Measurements from ENCODE around the gene MB.
"Not testable (repeated sequence)": the region's sequence is repeated elsewhere in the genome, so short reads cannot be mapped to it uniquely, and the experiment has no call there.

The MB gene

DNA sequence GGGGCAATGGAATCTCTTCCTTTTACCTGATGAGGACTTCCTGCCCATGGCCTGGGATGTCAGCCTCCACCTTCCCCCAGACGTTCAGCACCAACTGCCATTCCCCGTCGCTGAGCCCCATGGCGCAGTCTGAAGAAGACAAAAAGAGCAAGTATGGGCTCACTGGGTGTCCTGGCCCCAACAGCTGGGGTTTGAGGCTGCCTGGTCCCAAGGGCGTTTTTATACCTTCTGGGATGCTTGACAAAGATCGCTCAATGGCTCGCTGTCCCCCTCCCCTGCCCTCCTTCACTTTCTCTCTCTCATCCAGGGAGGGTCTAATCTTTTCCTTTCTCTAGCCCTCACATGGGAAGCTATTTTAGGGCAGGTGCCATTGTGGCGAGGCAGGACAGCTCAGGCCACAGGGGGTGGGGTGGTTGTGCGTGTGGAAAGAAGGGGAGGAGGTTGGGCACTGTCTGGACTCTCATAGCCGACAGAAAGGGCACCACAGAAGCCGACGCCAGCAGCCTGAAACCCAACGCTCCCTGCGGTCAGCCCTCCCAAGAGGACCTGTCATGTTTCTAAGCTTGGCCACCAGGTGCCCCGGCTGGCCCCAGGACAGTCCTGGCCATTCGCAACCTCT is at the start of gene MB:
Gene MB (minus strand): TSS at position 193 of the 619 bp plus-strand sequence. CDS start 72 bp downstream, at position 121.
- no peak within 1 kb of the TSS for H3K9ac ChIP-seq (ENCODE audit: low read depth in 1 of 2, low read length in 2 of 2)
- H3K4me3 ChIP-seq (ENCODE audit: low read length in 2 of 2), result no peak within 1 kb of the TSS

GRCh38 chr22:35666699-35667098 is 49.6 kb upstream of the MB start:
- not testable (repeated sequence) for H3K4me3 ChIP-seq (ENCODE audit: low read length in 2 of 2); H3K9me3 ChIP-seq (ENCODE audit: control insufficient read depth in 2 of 2, low read length in 2 of 2); H3K27me3 ChIP-seq (ENCODE audit: control insufficient read depth in 2 of 2, insufficient read depth in 2 of 2, low read length in 2 of 2); H3K9ac ChIP-seq (ENCODE audit: low read depth in 1 of 2, low read length in 2 of 2); H3K27ac ChIP-seq (ENCODE audit: low read depth in 2 of 2, low read length in 2 of 2); H3K4me1 ChIP-seq (ENCODE audit: control insufficient read depth in 2 of 2, insufficient read depth in 2 of 2, low read length in 2 of 2)
- peaks cover 10 to 12% of the 10 kb centered on the region in 2 donors for H3K36me3 ChIP-seq (ENCODE audit: control insufficient read depth in 2 of 2, insufficient read depth in 2 of 2, low read length in 2 of 2)

More for the DNA sequence above, at the start of gene MB:
- Histone ChIP-seq H3K9me3 (ENCODE audit: control insufficient read depth in 2 of 2, low read length in 2 of 2) (no peaks in the 10 kb centered on the region), H3K4me1 (ENCODE audit: control insufficient read depth in 2 of 2, insufficient read depth in 2 of 2, low read length in 2 of 2) (peaks cover 5 to 7% of the 10 kb centered on the region in 2 donors), H3K27ac (ENCODE audit: low read depth in 2 of 2, low read length in 2 of 2) (peak within 1 kb of the TSS in 1 of 2 donors; percentile 35), H3K27me3 (ENCODE audit: control insufficient read depth in 2 of 2, insufficient read depth in 2 of 2, low read length in 2 of 2) (no peaks in the 10 kb centered on the region), H3K36me3 (ENCODE audit: control insufficient read depth in 2 of 2, insufficient read depth in 2 of 2, low read length in 2 of 2) (no peaks in the 10 kb centered on the region)

DNA sequence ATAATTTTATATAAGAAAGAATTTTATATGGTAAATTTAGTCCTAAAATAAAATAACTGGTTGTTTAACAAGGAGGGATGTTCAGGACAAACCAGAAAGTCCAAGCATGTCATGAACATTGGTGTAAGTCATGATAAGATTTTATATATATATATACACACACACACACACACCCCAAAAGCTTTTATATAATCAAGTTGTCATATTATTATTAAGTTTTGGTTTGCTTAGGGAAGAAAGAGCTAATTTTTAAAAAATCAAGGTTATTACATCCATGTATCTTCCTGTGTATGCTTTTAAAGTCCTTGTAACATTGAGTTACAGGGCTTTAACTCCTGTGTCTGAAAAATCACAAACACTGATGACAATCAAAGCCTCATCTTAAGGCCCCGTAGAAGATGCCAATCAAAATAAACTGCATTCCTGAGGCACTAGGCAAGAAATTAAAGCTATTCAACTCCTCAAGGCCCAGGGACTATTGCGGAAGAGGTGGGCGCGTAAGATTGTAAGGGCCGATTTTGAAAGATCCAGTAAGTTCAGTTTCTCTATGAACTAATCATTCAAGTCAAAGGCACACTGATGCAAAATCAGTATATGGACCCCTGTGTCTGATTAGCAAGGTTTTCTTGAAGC is 47.9 kb upstream of the MB start:
- H3K9me3 ChIP-seq (ENCODE audit: control insufficient read depth in 2 of 2, low read length in 2 of 2), result peaks cover 0 to 3% of the 10 kb centered on the region in 2 donors
- H3K27ac ChIP-seq (ENCODE audit: low read depth in 2 of 2, low read length in 2 of 2), result no peak overlapping the region
- H3K9ac ChIP-seq (ENCODE audit: low read depth in 1 of 2, low read length in 2 of 2), result no peak overlapping the region
- H3K4me3 ChIP-seq (ENCODE audit: low read length in 2 of 2), result no peak overlapping the region
- H3K36me3 ChIP-seq (ENCODE audit: control insufficient read depth in 2 of 2, insufficient read depth in 2 of 2, low read length in 2 of 2), result peaks cover 12 to 16% of the 10 kb centered on the region in 2 donors
- peaks cover 1 to 15% of the 10 kb centered on the region in 2 donors for H3K4me1 ChIP-seq (ENCODE audit: control insufficient read depth in 2 of 2, insufficient read depth in 2 of 2, low read length in 2 of 2)
- H3K27me3 ChIP-seq (ENCODE audit: control insufficient read depth in 2 of 2, insufficient read depth in 2 of 2, low read length in 2 of 2), result no peaks in the 10 kb centered on the region

GRCh38 chr22:35663371-35663770 is 46.2 kb upstream of the MB start:
- Histone ChIP-seq H3K4me3 (ENCODE audit: low read length in 2 of 2) (no peak overlapping the region), H3K9me3 (ENCODE audit: control insufficient read depth in 2 of 2, low read length in 2 of 2) (peaks cover 0 to 3% of the 10 kb centered on the region in 2 donors), H3K27me3 (ENCODE audit: control insufficient read depth in 2 of 2, insufficient read depth in 2 of 2, low read length in 2 of 2) (no peaks in the 10 kb centered on the region), H3K9ac (ENCODE audit: low read depth in 1 of 2, low read length in 2 of 2) (no peak overlapping the region), H3K36me3 (ENCODE audit: control insufficient read depth in 2 of 2, insufficient read depth in 2 of 2, low read length in 2 of 2) (peaks cover 22 to 30% of the 10 kb centered on the region in 2 donors), H3K4me1 (ENCODE audit: control insufficient read depth in 2 of 2, insufficient read depth in 2 of 2, low read length in 2 of 2) (peaks cover 4 to 15% of the 10 kb centered on the region in 2 donors), H3K27ac (ENCODE audit: low read depth in 2 of 2, low read length in 2 of 2) (no peak overlapping the region)

GRCh38 chr22:35662914-35663313 is 45.8 kb upstream of the MB start:
- no peak overlapping the region for H3K4me3 ChIP-seq (ENCODE audit: low read length in 2 of 2)
- H3K36me3 ChIP-seq (ENCODE audit: control insufficient read depth in 2 of 2, insufficient read depth in 2 of 2, low read length in 2 of 2), result peaks cover 23 to 35% of the 10 kb centered on the region in 2 donors
- H3K27me3 ChIP-seq (ENCODE audit: control insufficient read depth in 2 of 2, insufficient read depth in 2 of 2, low read length in 2 of 2), result no peaks in the 10 kb centered on the region
- H3K9ac ChIP-seq (ENCODE audit: low read depth in 1 of 2, low read length in 2 of 2), result no peak overlapping the region
- peaks cover 4 to 15% of the 10 kb centered on the region in 2 donors for H3K4me1 ChIP-seq (ENCODE audit: control insufficient read depth in 2 of 2, insufficient read depth in 2 of 2, low read length in 2 of 2)
- H3K27ac ChIP-seq (ENCODE audit: low read depth in 2 of 2, low read length in 2 of 2), result peak overlapping the region in 1 of 2 donors; percentile 19
- H3K9me3 ChIP-seq (ENCODE audit: control insufficient read depth in 2 of 2, low read length in 2 of 2), result peaks cover 0 to 3% of the 10 kb centered on the region in 2 donors

DNA sequence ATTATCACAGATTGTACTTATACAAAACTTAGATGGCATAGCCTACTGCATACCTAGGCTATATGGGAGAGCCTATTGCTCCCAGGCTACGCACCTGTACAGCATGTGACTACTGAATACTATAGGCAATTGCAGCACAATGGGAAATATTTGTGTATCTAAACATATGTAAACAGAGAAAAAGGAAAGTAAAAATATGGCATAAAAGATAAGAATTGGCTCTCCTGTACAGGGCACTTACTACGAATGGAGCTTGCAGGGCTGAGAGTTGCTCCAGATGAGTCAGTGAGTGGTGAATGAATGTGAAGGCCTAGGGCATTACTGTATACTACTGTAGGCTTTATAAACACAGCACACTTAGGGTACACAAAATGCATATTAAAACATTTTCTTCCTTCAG is 44.3 kb upstream of the MB start:
- Histone ChIP-seq H3K9me3 (ENCODE audit: control insufficient read depth in 2 of 2, low read length in 2 of 2) (peaks cover 0 to 3% of the 10 kb centered on the region in 2 donors), H3K9ac (ENCODE audit: low read depth in 1 of 2, low read length in 2 of 2) (no peak overlapping the region), H3K4me1 (ENCODE audit: control insufficient read depth in 2 of 2, insufficient read depth in 2 of 2, low read length in 2 of 2) (peaks cover 4 to 15% of the 10 kb centered on the region in 2 donors), H3K4me3 (ENCODE audit: low read length in 2 of 2) (no peak overlapping the region), H3K27ac (ENCODE audit: low read depth in 2 of 2, low read length in 2 of 2) (no peak overlapping the region), H3K36me3 (ENCODE audit: control insufficient read depth in 2 of 2, insufficient read depth in 2 of 2, low read length in 2 of 2) (peaks cover 30 to 45% of the 10 kb centered on the region in 2 donors), H3K27me3 (ENCODE audit: control insufficient read depth in 2 of 2, insufficient read depth in 2 of 2, low read length in 2 of 2) (no peaks in the 10 kb centered on the region)

- Histone ChIP-seq H3K4me1 (ENCODE audit: control insufficient read depth in 2 of 2, insufficient read depth in 2 of 2, low read length in 2 of 2) (peaks cover 4 to 15% of the 10 kb centered on the region in 2 donors), H3K9me3 (ENCODE audit: control insufficient read depth in 2 of 2, low read length in 2 of 2) (peaks cover 0 to 3% of the 10 kb centered on the region in 2 donors), H3K4me3 (ENCODE audit: low read length in 2 of 2) (no peak overlapping the region), H3K27ac (ENCODE audit: low read depth in 2 of 2, low read length in 2 of 2) (peak overlapping the region; percentile 56 to 72), H3K36me3 (ENCODE audit: control insufficient read depth in 2 of 2, insufficient read depth in 2 of 2, low read length in 2 of 2) (peaks cover 34 to 48% of the 10 kb centered on the region in 2 donors), H3K9ac (ENCODE audit: low read depth in 1 of 2, low read length in 2 of 2) (peak overlapping the region in 1 of 2 donors; percentile 14), H3K27me3 (ENCODE audit: control insufficient read depth in 2 of 2, insufficient read depth in 2 of 2, low read length in 2 of 2) (no peaks in the 10 kb centered on the region)
These were observed 43.4 kb upstream of the MB start for GRCh38 chr22:35660291-35661127.

GRCh38 chr22:35657571-35658312 is 40.6 kb upstream of the MB start:
- no peak overlapping the region for H3K4me3 ChIP-seq (ENCODE audit: low read length in 2 of 2)
- H3K9ac ChIP-seq (ENCODE audit: low read depth in 1 of 2, low read length in 2 of 2), result no peak overlapping the region
- peaks cover 4 to 15% of the 10 kb centered on the region in 2 donors for H3K4me1 ChIP-seq (ENCODE audit: control insufficient read depth in 2 of 2, insufficient read depth in 2 of 2, low read length in 2 of 2)
- peaks cover 31 to 48% of the 10 kb centered on the region in 2 donors for H3K36me3 ChIP-seq (ENCODE audit: control insufficient read depth in 2 of 2, insufficient read depth in 2 of 2, low read length in 2 of 2)
- H3K9me3 ChIP-seq (ENCODE audit: control insufficient read depth in 2 of 2, low read length in 2 of 2), result no peaks in the 10 kb centered on the region
- no peaks in the 10 kb centered on the region for H3K27me3 ChIP-seq (ENCODE audit: control insufficient read depth in 2 of 2, insufficient read depth in 2 of 2, low read length in 2 of 2)
- H3K27ac ChIP-seq (ENCODE audit: low read depth in 2 of 2, low read length in 2 of 2), result no peak overlapping the region

- H3K36me3 ChIP-seq (ENCODE audit: control insufficient read depth in 2 of 2, insufficient read depth in 2 of 2, low read length in 2 of 2), result peaks cover 31 to 45% of the 10 kb centered on the region in 2 donors
- H3K9ac ChIP-seq (ENCODE audit: low read depth in 1 of 2, low read length in 2 of 2), result no peak overlapping the region
- H3K9me3 ChIP-seq (ENCODE audit: control insufficient read depth in 2 of 2, low read length in 2 of 2), result no peaks in the 10 kb centered on the region
- H3K4me1 ChIP-seq (ENCODE audit: control insufficient read depth in 2 of 2, insufficient read depth in 2 of 2, low read length in 2 of 2), result peaks cover 4 to 11% of the 10 kb centered on the region in 2 donors
- H3K27me3 ChIP-seq (ENCODE audit: control insufficient read depth in 2 of 2, insufficient read depth in 2 of 2, low read length in 2 of 2), result no peaks in the 10 kb centered on the region
- H3K4me3 ChIP-seq (ENCODE audit: low read length in 2 of 2), result no peak overlapping the region
- H3K27ac ChIP-seq (ENCODE audit: low read depth in 2 of 2, low read length in 2 of 2), result no peak overlapping the region
These were observed 39.2 kb upstream of the MB start for GRCh38 chr22:35656284-35656752.

All from mucosa of rectum (tissue), 2 donors.